ENCODE measurements around the gene CDK7. TPM values are rescaled to one million over a fixed set of nuclear protein-coding genes. Genes with fewer than 3 reads are reported as not detected.

The CDK7 gene
- polyA plus RNA-seq, 1 donor (not counting 4 experiments of a cell fraction or from before 2014, with no cell fraction given): 80.5 TPM

DNA sequence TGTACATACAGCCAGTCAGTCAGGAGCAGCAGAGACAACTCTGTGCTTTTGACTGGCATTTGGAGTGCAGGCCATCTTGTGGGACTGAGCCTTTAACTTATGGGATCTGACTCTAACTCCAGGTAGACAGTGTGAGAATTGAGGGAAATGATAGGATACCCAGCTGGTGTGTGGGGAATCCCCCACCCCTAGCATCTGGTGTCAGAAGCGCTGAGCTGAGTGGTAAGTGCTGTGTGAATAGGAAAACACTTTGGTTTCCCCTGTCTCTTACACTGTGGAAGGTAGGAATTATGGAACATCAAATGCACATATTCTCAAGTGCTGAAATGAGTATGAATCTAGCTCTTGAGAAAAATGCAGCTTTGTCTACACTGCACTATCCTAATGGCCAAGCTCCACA is 54.0 kb downstream of the CDK7 start:
- Histone ChIP-seq H3K4me1 (ENCODE audit: control insufficient read depth, extremely low read depth, insufficient read depth, low read length) (no peaks in the 10 kb centered on the region), H3K9ac (ENCODE audit: control insufficient read depth, extremely low read depth, insufficient read depth, low read length) (no peak overlapping the region), H2AFZ (ENCODE audit: control insufficient read depth, low read length) (no peak overlapping the region), H3K79me2 (ENCODE audit: control insufficient read depth, insufficient read depth, low read length) (no peaks in the 10 kb centered on the region), H3K9me3 (ENCODE audit: control insufficient read depth, low read depth, low read length) (no peaks in the 10 kb centered on the region), H3K36me3 (ENCODE audit: control insufficient read depth in 2 of 2, extremely low read depth in 1 of 2, insufficient read depth in 2 of 2, low read length in 2 of 2) (peaks cover 0 to 3% of the 10 kb centered on the region in 2 experiments), H3K4me2 (ENCODE audit: control insufficient read depth, extremely low read depth, insufficient read depth, low read depth, low read length) (no peak overlapping the region), H3K4me3 (ENCODE audit: control insufficient read depth in 2 of 3, extremely low read depth in 1 of 3, insufficient read depth in 2 of 3, low read depth in 1 of 3, low read length in 3 of 3) (no peak overlapping the region), H3K9me1 (ENCODE audit: control insufficient read depth, extremely low read depth, insufficient read depth, low read length) (no peaks in the 10 kb centered on the region), H3K27me3 (ENCODE audit: control insufficient read depth, extremely low read depth, insufficient read depth, low read length) (no peaks in the 10 kb centered on the region), H4K20me1 (ENCODE audit: control insufficient read depth, extremely low read depth, insufficient read depth, low read length) (no peaks in the 10 kb centered on the region), H3K27ac (ENCODE audit: control insufficient read depth, insufficient read depth, low read length) (no peak overlapping the region)
- no peak for TF ChIP-seq EZH2 (IDR thresholded peaks at IDR 0.05; ENCODE audit: low read length)
- TF ChIP-seq, protein P1, sequence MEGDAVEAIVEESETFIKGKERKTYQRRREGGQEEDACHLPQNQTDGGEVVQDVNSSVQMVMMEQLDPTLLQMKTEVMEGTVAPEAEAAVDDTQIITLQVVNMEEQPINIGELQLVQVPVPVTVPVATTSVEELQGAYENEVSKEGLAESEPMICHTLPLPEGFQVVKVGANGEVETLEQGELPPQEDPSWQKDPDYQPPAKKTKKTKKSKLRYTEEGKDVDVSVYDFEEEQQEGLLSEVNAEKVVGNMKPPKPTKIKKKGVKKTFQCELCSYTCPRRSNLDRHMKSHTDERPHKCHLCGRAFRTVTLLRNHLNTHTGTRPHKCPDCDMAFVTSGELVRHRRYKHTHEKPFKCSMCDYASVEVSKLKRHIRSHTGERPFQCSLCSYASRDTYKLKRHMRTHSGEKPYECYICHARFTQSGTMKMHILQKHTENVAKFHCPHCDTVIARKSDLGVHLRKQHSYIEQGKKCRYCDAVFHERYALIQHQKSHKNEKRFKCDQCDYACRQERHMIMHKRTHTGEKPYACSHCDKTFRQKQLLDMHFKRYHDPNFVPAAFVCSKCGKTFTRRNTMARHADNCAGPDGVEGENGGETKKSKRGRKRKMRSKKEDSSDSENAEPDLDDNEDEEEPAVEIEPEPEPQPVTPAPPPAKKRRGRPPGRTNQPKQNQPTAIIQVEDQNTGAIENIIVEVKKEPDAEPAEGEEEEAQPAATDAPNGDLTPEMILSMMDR (optimal IDR thresholded peaks at IDR 0.05 in 1 of 3, IDR thresholded peaks at IDR 0.05 in 1 of 3, conservative IDR thresholded peaks at IDR 0.05 in 1 of 3; ENCODE audit: extremely low read depth in 1 of 3, insufficient read depth in 2 of 3, low read length in 3 of 3): no peak
- dilution Hi-C loops (cut with MboI; ENCODE audit: extremely low pct_ligation_motif_present, low sequenced_read_pairs): no loop called here
- FAIRE-seq (no peak), DNase-seq (ENCODE audit: low read depth, low spot score) (no peak)

DNA sequence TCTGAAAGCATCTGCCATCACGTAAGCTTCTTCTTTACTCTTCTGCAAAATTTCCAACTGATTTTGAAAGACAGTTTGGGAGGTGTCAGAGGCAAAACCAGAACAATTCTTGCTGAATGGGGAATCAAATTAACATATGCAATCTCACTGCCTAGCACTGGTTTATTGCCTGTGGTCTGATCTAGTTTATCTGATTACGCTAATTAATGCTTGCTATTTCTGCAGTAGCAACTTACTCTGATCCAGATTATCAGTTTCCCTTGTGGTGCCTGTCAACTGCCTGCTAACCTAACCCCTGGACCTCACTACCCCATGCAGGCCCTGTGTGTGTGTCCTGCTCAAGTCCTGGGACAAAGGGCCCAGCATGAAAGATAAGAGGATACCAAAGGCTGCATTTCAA is 57.6 kb downstream of the CDK7 start:
- FAIRE-seq: no peak
- H3K4me2 ChIP-seq (ENCODE audit: control insufficient read depth, extremely low read depth, insufficient read depth, low read depth, low read length): no peak overlapping the region

More for the DNA sequence above, 57.6 kb downstream of the CDK7 start:
- Histone ChIP-seq H3K9me3 (ENCODE audit: control insufficient read depth, low read depth, low read length) (no peaks in the 10 kb centered on the region), H3K4me1 (ENCODE audit: control insufficient read depth, extremely low read depth, insufficient read depth, low read length) (no peaks in the 10 kb centered on the region), H3K79me2 (ENCODE audit: control insufficient read depth, insufficient read depth, low read length) (no peaks in the 10 kb centered on the region), H3K4me3 (ENCODE audit: control insufficient read depth in 2 of 3, extremely low read depth in 1 of 3, insufficient read depth in 2 of 3, low read depth in 1 of 3, low read length in 3 of 3) (no peak overlapping the region), H3K9ac (ENCODE audit: control insufficient read depth, extremely low read depth, insufficient read depth, low read length) (no peak overlapping the region), H2AFZ (ENCODE audit: control insufficient read depth, low read length) (no peak overlapping the region), H3K27ac (ENCODE audit: control insufficient read depth, insufficient read depth, low read length) (no peak overlapping the region), H3K9me1 (ENCODE audit: control insufficient read depth, extremely low read depth, insufficient read depth, low read length) (no peaks in the 10 kb centered on the region), H3K27me3 (ENCODE audit: control insufficient read depth, extremely low read depth, insufficient read depth, low read length) (no peaks in the 10 kb centered on the region), H3K36me3 (ENCODE audit: control insufficient read depth in 2 of 2, extremely low read depth in 1 of 2, insufficient read depth in 2 of 2, low read length in 2 of 2) (peaks cover 0 to 1% of the 10 kb centered on the region in 2 experiments), H4K20me1 (ENCODE audit: control insufficient read depth, extremely low read depth, insufficient read depth, low read length) (no peaks in the 10 kb centered on the region)
- no peak for TF ChIP-seq EZH2 (IDR thresholded peaks at IDR 0.05; ENCODE audit: low read length)
- TF ChIP-seq, protein P1 (optimal IDR thresholded peaks at IDR 0.05 in 1 of 3, IDR thresholded peaks at IDR 0.05 in 1 of 3, conservative IDR thresholded peaks at IDR 0.05 in 1 of 3; ENCODE audit: extremely low read depth in 1 of 3, insufficient read depth in 2 of 3, low read length in 3 of 3): no peak
- dilution Hi-C loops (cut with MboI; ENCODE audit: extremely low pct_ligation_motif_present, low sequenced_read_pairs): no loop called here
- no peak for DNase-seq (ENCODE audit: low read depth, low spot score)
